Measurements from ENCODE around the gene PDCD2L. TPM values are rescaled to one million over a fixed set of nuclear protein-coding genes. Genes with fewer than 3 reads are reported as not detected.

The PDCD2L gene
- total and polyA plus RNA-seq, 10 of the 15 experiments (the other 5 are each of a cell fraction or from before 2014, with no cell fraction given) = 7.2 to 41.3 (median 26.9) TPM

- TF ChIP-seq CEBPZ (IDR thresholded peaks at IDR 0.05; ENCODE audit: low read depth, low read length) = no peak
- no peak for TF ChIP-seq USF1 (IDR thresholded peaks at IDR 0.05; ENCODE audit: borderline replicate concordance, extremely low read length, insufficient read depth, low read depth, low read length)
These were observed 44.3 kb upstream of the PDCD2L start (continued) for GRCh38 chr19:34359954-34360315.

DNA sequence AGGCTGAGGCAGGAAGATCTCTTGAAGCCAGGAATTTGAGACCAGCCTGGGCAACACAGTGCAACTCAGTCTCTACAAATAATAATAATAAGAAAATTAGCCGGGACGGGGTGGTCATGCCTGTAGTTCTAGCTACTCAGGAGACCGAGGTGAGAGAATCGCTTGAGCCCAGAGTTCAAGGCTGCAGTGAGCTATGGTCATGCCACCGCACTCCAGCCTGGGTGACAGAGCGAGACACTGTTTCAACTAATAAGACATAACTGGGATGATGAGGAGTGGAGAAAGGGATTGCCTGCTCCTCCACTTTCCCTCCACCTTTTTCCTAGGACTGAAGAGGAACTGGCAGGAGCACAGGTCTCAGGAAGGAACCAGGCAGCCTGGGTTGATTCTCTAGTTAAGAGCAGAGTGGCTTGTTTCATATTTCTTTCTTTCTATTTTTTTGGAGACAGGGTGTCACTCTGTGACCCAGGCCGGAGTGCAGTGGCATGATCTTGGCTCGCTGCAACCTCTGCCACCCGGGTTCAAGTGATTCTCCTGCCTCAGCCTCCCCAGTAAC, 43.8 kb upstream of the PDCD2L start:
- Histone ChIP-seq H4K20me1 (ENCODE audit: control insufficient read depth, insufficient read depth) (no peaks in the 10 kb centered on the region), H3K4me1 (ENCODE audit: control insufficient read depth, insufficient read depth, low read length) (peaks cover 21% of the 10 kb centered on the region), H3K9me3 (replicated peaks; ENCODE audit: control insufficient read depth, insufficient read depth, low read length) (no peaks in the 10 kb centered on the region), H3K4me2 (ENCODE audit: control insufficient read depth, insufficient read depth) (peak overlapping the region; percentile 99), H3K79me2 (ENCODE audit: control insufficient read depth, insufficient read depth, low read length) (peaks cover 11% of the 10 kb centered on the region), H3K27ac (ENCODE audit: control insufficient read depth, insufficient read depth) (peak overlapping the region; percentile 90), H3K9ac (ENCODE audit: control insufficient read depth, insufficient read depth, low read length) (peak overlapping the region; percentile 69), H2AFZ (ENCODE audit: control insufficient read depth, low read depth, low read length) (no peak overlapping the region), H3K27me3 (replicated peaks in 1 of 2; ENCODE audit: control insufficient read depth in 2 of 2, insufficient read depth in 2 of 2, low read length in 1 of 2) (no peaks in the 10 kb centered on the region), H3K4me3 (peak overlapping the region; percentile 46; the same call in 1 of the 2 replicates), H3K36me3 (ENCODE audit: control insufficient read depth in 2 of 2, insufficient read depth in 2 of 2, low read length in 1 of 2) (no peaks in the 10 kb centered on the region)
- CTCF ChIA-PET = interaction anchor here (1.4 to 2.9 kb wide), 2 partner anchors 70 to 187 kb away, joined by 3 to 13 read pairs; no protein-coding TSS in a partner anchor
- POLR2A ChIA-PET = interaction anchor here (0.6 to 1.7 kb wide), 3 partner anchors 72 to 187 kb away, joined by 3 to 10 read pairs (median 5); no protein-coding TSS in a partner anchor
- FAIRE-seq = no peak
- BruUV-seq (replicated peaks) = no TSS peak
- SMC1A ChIA-PET (ENCODE audit: uncharacterized antibody, unreplicated experiment) = interaction anchor here (1.5 to 1.6 kb wide), 2 partner anchors 9 to 22 kb away, joined by 4 read pairs; no protein-coding TSS in a partner anchor
- no peak for DNase-seq (ENCODE audit: low read depth, low spot score)
- ATAC-seq = no peak
- in situ Hi-C loops (cut with MboI) (no loop called here), intact Hi-C loops (cut with micrococcal nuclease; ENCODE audit: unreplicated experiment) (no loop called here)
- 87% methylated on average over 9 of the region's 9 CpGs for WGBS (ENCODE audit: insufficient coverage, insufficient replicate concordance, low lambda C conversion rate, missing lambda C conversion rate)
- RAD21 ChIA-PET (ENCODE audit: unreplicated experiment) = interaction anchor here (2.3 kb wide), 1 partner anchor 70 kb away, joined by 6 read pairs; no protein-coding TSS in a partner anchor
- TF ChIP-seq ZBTB40 (IDR thresholded peaks at IDR 0.05; ENCODE audit: borderline replicate concordance) = no peak
- TF ChIP-seq SUZ12 (IDR thresholded peaks at IDR 0.05; ENCODE audit: unreplicated experiment) = no peak
- no peak for TF ChIP-seq GABPA (IDR thresholded peaks at IDR 0.05; ENCODE audit: low read depth)
- TF ChIP-seq EP300 (IDR thresholded peaks at IDR 0.05; ENCODE audit: borderline replicate concordance in 1 of 2, control insufficient read depth in 1 of 2, low read depth in 2 of 2, low read length in 2 of 2) = no peak
- no peak for TF ChIP-seq BHLHE40 (IDR thresholded peaks at IDR 0.05; ENCODE audit: borderline replicate concordance in 1 of 2, low read depth in 2 of 2, low read length in 1 of 2)
- TF ChIP-seq EED (IDR thresholded peaks at IDR 0.05; ENCODE audit: low read depth) = no peak
- TF ChIP-seq ZNF384 (IDR thresholded peaks at IDR 0.05; ENCODE audit: borderline replicate concordance, low read depth, low read length) = no peak
